ENCODE results near the gene LRPPRC.

- TF ChIP-seq TCF7 (CRISPR knock-in tag; IDR thresholded peaks at IDR 0.05; ENCODE audit: low read depth) (no peak), SMAD4 (CRISPR knock-in tag; IDR thresholded peaks at IDR 0.05) (no peak), JUN (CRISPR knock-in tag; IDR thresholded peaks at IDR 0.05) (no peak), MAX (CRISPR knock-in tag; IDR thresholded peaks at IDR 0.05) (no peak), NFYB (CRISPR knock-in tag; conservative IDR thresholded peaks at IDR 0.05; ENCODE audit: low read depth) (no peak), SP1 (CRISPR knock-in tag; conservative IDR thresholded peaks at IDR 0.05) (no peak), NR1H2 (CRISPR knock-in tag; IDR thresholded peaks at IDR 0.05) (no peak), E2F4 (CRISPR knock-in tag; IDR thresholded peaks at IDR 0.05; ENCODE audit: borderline replicate concordance, low read depth) (no peak)
- TF ChIP-seq, protein P1, sequence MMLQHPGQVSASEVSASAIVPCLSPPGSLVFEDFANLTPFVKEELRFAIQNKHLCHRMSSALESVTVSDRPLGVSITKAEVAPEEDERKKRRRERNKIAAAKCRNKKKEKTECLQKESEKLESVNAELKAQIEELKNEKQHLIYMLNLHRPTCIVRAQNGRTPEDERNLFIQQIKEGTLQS (CRISPR knock-in tag; conservative IDR thresholded peaks at IDR 0.05): no peak
Measured at GRCh38 chr2:43855292-43855691, 140.5 kb downstream of the LRPPRC start.
